Uterus (tissue), 4 donors: ENCODE measurements around the gene FMN1. TPM values are rescaled to one million over a fixed set of nuclear protein-coding genes. Genes with fewer than 3 reads are reported as not detected.

ENCODE experiments used
- DNase-seq, 2 donors: peaks; one replicate each; pipeline ENCODE4 v3.0.0-alpha.2; 2019 to 2020
- H3K27ac ChIP-seq, 2 donors: fragments of 200-600 bp; sonication (generic); 1 replicate in 1 of 2; 2 replicates in 1 of 2; pipeline ENCODE4 v1.5.1; 2016 to 2018
- H3K27me3 ChIP-seq, 2 donors: fragments of 200-600 bp; sonication (generic); one replicate each; pipeline ENCODE4 v1.5.1; 2018 to 2019; ENCODE audit warnings: control low read depth in 1 of 2
- H3K36me3 ChIP-seq, 2 donors: fragments of 200-600 bp; sonication (generic); one replicate each; pipeline ENCODE4 v1.5.1; 2019; ENCODE audit warnings: control low read depth in 1 of 2
- H3K4me1 ChIP-seq, 2 donors: fragments of 200-600 bp; sonication (generic); one replicate each; pipeline ENCODE4 v1.5.1; 2018 to 2019; ENCODE audit warnings: control low read depth in 1 of 2
- H3K4me3 ChIP-seq, 2 donors: fragments of 200-600 bp; sonication (generic); 1 replicate in 1 of 2; 2 replicates in 1 of 2; pipeline ENCODE4 v1.5.1; 2018 to 2019; ENCODE audit warnings: mild to moderate bottlenecking in 1 of 2
- H3K9me3 ChIP-seq, 2 donors: fragments of 200-600 bp; sonication (generic); one replicate each; pipeline ENCODE4 v1.5.1; 2019; ENCODE audit warnings: control low read depth in 1 of 2
- POLR2A ChIP-seq, 2 donors: fragments of 450-650 bp; IDR thresholded peaks; one replicate each; pipeline ENCODE4 v1.6.1; 2016; ENCODE audit warnings: antibody characterized with exemption in 2 of 2, mild to moderate bottlenecking in 1 of 2, moderate library complexity in 1 of 2
- intact Hi-C: fragments of 100-400 bp; cut with DNase I; formaldehyde crosslinking; loops from one replicate; pipeline ENCODE4 v1.15.1; 2023; ENCODE audit warnings: low total_unique reads
- total RNA-seq, 4 donors: library from RNA; depleted of rRNA in 3 of 4; stranded (reverse); fragments of >200 nt in 3 of 4; gene quantifications; one replicate each; pipeline versions ENCODE4 v1.1.0 to v1.2.4, GENCODE V29; 2014 to 2023
- TF ChIP-seq, protein P1 (sequence below), 4 experiments: fragments of 200-600 bp in 2 of 4; fragments of 450-650 bp in 2 of 4; sonication (generic) in 2 of 4; IDR thresholded peaks; one replicate each; pipeline ENCODE4 v1.5.1; 2016 to 2019; ENCODE audit warnings: antibody characterized with exemption in 4 of 4, mild to moderate bottlenecking in 2 of 4, moderate library complexity in 1 of 4
- donor health status: DM: yes; HTN: yes; CAD: no.

Gene FMN1
- total RNA-seq, 4 donors from 2014 or later = 1.3 to 9.3 (median 5.0) TPM

DNA sequence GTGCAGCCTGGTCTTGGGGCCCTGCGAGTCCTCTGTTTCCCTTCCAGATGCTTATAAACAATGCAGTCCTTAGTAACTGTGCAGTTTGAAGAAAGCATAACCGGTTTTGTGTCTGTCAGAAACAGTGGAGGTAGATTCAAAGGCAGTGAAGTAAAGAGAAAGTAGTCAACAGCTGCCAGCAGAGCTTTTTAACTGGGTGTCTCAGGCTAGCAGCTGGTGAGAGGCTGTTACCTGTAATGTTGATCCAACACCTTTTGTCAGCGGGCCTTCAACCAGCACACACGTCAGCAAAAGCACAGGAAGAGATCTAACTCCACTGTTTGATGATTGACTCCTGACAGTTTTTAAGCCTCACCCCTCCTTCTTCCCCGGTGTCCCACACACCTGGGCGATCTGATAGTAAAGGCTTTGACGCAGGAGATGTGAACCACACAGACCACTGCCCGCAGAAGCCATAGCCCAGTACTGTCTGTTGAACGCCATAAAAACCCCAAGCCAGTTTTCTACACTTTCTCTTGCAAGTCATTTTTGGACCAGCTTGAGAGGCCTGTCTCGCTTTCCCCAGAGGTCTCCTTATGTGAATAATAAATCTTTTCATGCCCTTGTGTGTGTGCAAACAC is 178.0 kb downstream of the FMN1 start:
- Histone ChIP-seq H3K36me3 (no peaks in the 10 kb centered on the region), H3K4me3 (no peak overlapping the region), H3K27ac (no peak overlapping the region), H3K27me3 (no peaks in the 10 kb centered on the region), H3K9me3 (no peaks in the 10 kb centered on the region), H3K4me1 (no peaks in the 10 kb centered on the region)
- DNase-seq = no peak
- TF ChIP-seq, protein P1, sequence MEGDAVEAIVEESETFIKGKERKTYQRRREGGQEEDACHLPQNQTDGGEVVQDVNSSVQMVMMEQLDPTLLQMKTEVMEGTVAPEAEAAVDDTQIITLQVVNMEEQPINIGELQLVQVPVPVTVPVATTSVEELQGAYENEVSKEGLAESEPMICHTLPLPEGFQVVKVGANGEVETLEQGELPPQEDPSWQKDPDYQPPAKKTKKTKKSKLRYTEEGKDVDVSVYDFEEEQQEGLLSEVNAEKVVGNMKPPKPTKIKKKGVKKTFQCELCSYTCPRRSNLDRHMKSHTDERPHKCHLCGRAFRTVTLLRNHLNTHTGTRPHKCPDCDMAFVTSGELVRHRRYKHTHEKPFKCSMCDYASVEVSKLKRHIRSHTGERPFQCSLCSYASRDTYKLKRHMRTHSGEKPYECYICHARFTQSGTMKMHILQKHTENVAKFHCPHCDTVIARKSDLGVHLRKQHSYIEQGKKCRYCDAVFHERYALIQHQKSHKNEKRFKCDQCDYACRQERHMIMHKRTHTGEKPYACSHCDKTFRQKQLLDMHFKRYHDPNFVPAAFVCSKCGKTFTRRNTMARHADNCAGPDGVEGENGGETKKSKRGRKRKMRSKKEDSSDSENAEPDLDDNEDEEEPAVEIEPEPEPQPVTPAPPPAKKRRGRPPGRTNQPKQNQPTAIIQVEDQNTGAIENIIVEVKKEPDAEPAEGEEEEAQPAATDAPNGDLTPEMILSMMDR (IDR thresholded peaks at IDR 0.05) = no peak
- no peak for TF ChIP-seq POLR2A (IDR thresholded peaks at IDR 0.05)
- intact Hi-C loops = no loop called here

DNA sequence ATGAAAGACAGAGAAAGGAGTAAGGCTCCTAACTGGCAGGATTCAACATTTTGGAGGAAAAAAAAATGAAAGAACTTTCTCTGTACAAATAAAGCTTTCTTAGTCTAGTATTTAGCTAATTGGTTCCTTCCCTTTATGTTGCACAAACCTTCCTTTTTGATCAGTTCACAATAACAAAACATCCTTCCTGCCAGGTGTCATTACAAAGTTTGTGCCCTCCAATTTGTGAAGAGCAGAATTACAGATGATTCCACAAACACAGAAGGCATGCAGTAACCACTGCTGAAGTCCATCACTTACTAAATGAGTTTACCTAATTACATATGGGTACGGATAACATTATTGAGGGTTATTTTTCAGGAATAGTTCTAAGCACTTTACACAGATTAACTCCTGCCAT is 179.9 kb downstream of the FMN1 start:
- Histone ChIP-seq H3K9me3 (no peaks in the 10 kb centered on the region), H3K27ac (no peak overlapping the region), H3K27me3 (no peaks in the 10 kb centered on the region), H3K4me3 (no peak overlapping the region), H3K36me3 (no peaks in the 10 kb centered on the region), H3K4me1 (no peaks in the 10 kb centered on the region)
- intact Hi-C loops = no loop called here
- TF ChIP-seq, protein P1 (IDR thresholded peaks at IDR 0.05) = no peak
- no peak for TF ChIP-seq POLR2A (IDR thresholded peaks at IDR 0.05)
- DNase-seq = no peak

DNA sequence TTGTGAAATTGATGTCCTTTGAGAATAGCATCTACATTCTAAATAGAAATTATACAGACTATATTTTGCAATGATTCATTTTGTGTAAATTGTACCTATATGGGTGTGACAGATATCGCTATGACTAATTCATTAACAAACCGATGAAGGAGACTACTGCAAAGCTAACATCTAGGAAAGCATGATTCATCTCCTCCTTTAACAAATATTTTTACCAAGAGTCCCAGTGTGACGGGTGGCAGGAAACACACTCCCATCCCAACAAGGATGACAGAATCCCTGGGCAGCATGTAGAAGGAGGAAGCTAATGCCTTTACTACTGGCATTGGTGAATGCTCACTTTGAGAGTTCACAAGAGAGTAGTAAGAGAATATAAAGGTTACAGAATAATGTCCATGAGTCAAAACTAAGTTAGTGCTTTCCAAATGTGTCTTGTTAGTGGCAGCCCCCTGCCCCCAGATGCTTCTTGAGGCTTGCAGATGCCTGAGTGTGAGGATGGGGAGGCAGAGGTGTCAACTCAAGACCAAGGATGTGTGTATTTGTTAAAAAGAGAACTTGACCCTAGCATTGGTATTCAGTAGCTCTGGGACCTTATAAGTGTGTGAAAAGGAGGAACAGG is 180.6 kb downstream of the FMN1 start:
- Histone ChIP-seq H3K36me3 (no peaks in the 10 kb centered on the region), H3K4me1 (no peaks in the 10 kb centered on the region), H3K4me3 (no peak overlapping the region), H3K27ac (no peak overlapping the region), H3K9me3 (no peaks in the 10 kb centered on the region), H3K27me3 (no peaks in the 10 kb centered on the region)
- TF ChIP-seq, protein P1 (IDR thresholded peaks at IDR 0.05) = no peak
- TF ChIP-seq POLR2A (IDR thresholded peaks at IDR 0.05) = no peak
- intact Hi-C loops = no loop called here
- DNase-seq = no peak

DNA sequence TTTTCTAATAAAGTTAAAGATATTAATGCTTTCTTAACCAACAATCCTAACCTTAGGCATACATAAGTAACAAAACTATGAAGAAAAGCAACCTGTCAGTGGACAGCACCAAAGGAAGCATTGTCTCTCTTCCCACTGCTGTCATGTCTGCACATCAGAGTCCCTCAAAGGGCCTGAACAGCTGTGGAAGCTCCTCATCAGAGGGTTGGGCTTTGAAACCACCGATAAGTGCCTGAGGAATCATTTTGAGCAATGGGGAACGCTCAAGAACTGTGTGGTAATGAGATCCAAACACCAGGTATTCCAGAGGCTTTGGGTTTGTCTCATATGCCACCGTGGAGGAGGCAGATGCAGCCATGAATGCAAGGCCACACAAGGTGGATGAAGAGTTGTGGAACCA is 182.5 kb downstream of the FMN1 start:
- Histone ChIP-seq H3K4me3 (no peak overlapping the region), H3K27me3 (no peaks in the 10 kb centered on the region), H3K4me1 (no peaks in the 10 kb centered on the region), H3K36me3 (no peaks in the 10 kb centered on the region), H3K9me3 (no peaks in the 10 kb centered on the region), H3K27ac (no peak overlapping the region)
- DNase-seq = no peak
- TF ChIP-seq, protein P1 (IDR thresholded peaks at IDR 0.05) = no peak
- TF ChIP-seq POLR2A (IDR thresholded peaks at IDR 0.05) = no peak
- intact Hi-C loops = no loop called here

DNA sequence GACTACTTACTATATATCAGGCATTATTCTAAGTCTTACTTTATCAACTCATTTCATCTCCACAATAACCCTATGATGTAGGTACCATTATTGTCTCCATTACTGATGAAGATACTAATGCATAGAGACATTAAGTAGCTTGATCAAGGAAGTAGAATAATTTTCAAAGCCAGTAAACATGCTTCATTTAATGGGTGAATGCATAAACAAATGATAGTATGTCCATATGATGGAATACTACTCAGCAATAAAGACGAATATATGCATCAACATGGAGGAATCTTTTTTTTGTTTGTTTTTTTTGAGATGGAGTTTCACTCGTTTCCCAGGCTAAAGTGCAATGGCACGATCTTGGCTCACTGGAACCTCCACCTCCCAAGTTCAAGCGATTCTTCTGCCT is 184.9 kb downstream of the FMN1 start:
- intact Hi-C loops = no loop called here
- Histone ChIP-seq H3K27me3 (no peaks in the 10 kb centered on the region), H3K4me1 (no peaks in the 10 kb centered on the region), H3K36me3 (no peaks in the 10 kb centered on the region), H3K27ac (no peak overlapping the region), H3K9me3 (no peaks in the 10 kb centered on the region), H3K4me3 (no peak overlapping the region)
- TF ChIP-seq POLR2A (IDR thresholded peaks at IDR 0.05) = no peak
- TF ChIP-seq, protein P1 (IDR thresholded peaks at IDR 0.05) = no peak
- no peak for DNase-seq
